ENCODE measurements around the gene NTNG1. TPM values are rescaled to one million over a fixed set of nuclear protein-coding genes. Genes with fewer than 3 reads are reported as not detected.

Gene NTNG1
- total RNA-seq, 1 experiment from 2014 or later, result 0.41 TPM

- in situ Hi-C loops (cut with HindIII; ENCODE audit: low pct_unique_long_range_greater_than_20kb, low sequenced_read_pairs), result no loop called here
- no peak for DNase-seq (ENCODE audit: low read depth)
Measured at GRCh38 chr1:107344836-107345235, 204.0 kb downstream of the NTNG1 start.

GRCh38 chr1:107352850-107353249, 212.0 kb downstream of the NTNG1 start:
- in situ Hi-C loops (cut with HindIII; ENCODE audit: low pct_unique_long_range_greater_than_20kb, low sequenced_read_pairs), result no loop called here
- no peak for DNase-seq (ENCODE audit: low read depth)

GRCh38 chr1:107357376-107357775, 216.5 kb downstream of the NTNG1 start:
- in situ Hi-C loops (cut with HindIII; ENCODE audit: low pct_unique_long_range_greater_than_20kb, low sequenced_read_pairs), result no loop called here

GRCh38 chr1:107358619-107359327, 217.9 kb downstream of the NTNG1 start:
- DNase-seq (ENCODE audit: low read depth), result no peak
- in situ Hi-C loops (cut with HindIII; ENCODE audit: low pct_unique_long_range_greater_than_20kb, low sequenced_read_pairs), result no loop called here

More at GRCh38 chr1:107357376-107357775, 216.5 kb downstream of the NTNG1 start:
- no peak for DNase-seq (ENCODE audit: low read depth)

- in situ Hi-C loops (cut with HindIII; ENCODE audit: low pct_unique_long_range_greater_than_20kb, low sequenced_read_pairs), result no loop called here
- DNase-seq (ENCODE audit: low read depth), result no peak
Measured at GRCh38 chr1:107359472-107360241, 218.8 kb downstream of the NTNG1 start.

- DNase-seq (ENCODE audit: low read depth), result no peak
- in situ Hi-C loops (cut with HindIII; ENCODE audit: low pct_unique_long_range_greater_than_20kb, low sequenced_read_pairs), result no loop called here
Measured at GRCh38 chr1:107362468-107363140, 221.8 kb downstream of the NTNG1 start.

- no peak for DNase-seq (ENCODE audit: low read depth)
- in situ Hi-C loops (cut with HindIII; ENCODE audit: low pct_unique_long_range_greater_than_20kb, low sequenced_read_pairs), result no loop called here
Measured at GRCh38 chr1:107363154-107363553, 222.3 kb downstream of the NTNG1 start.

GRCh38 chr1:107365527-107366240, 224.8 kb downstream of the NTNG1 start:
- in situ Hi-C loops (cut with HindIII; ENCODE audit: low pct_unique_long_range_greater_than_20kb, low sequenced_read_pairs), result no loop called here

GRCh38 chr1:107378426-107378825, 237.6 kb downstream of the NTNG1 start:
- no peak for DNase-seq (ENCODE audit: low read depth)
- in situ Hi-C loops (cut with HindIII; ENCODE audit: low pct_unique_long_range_greater_than_20kb, low sequenced_read_pairs), result no loop called here

More at GRCh38 chr1:107365527-107366240, 224.8 kb downstream of the NTNG1 start:
- no peak for DNase-seq (ENCODE audit: low read depth)

- in situ Hi-C loops (cut with HindIII; ENCODE audit: low pct_unique_long_range_greater_than_20kb, low sequenced_read_pairs), result no loop called here
- DNase-seq (ENCODE audit: low read depth), result peak; percentile 63
Measured at GRCh38 chr1:107378866-107379265, 238.0 kb downstream of the NTNG1 start.

- in situ Hi-C loops (cut with HindIII; ENCODE audit: low pct_unique_long_range_greater_than_20kb, low sequenced_read_pairs), result no loop called here
- peak; percentile 60 for DNase-seq (ENCODE audit: low read depth)
Measured at GRCh38 chr1:107379826-107380225, 239.0 kb downstream of the NTNG1 start.

GRCh38 chr1:107389410-107390396, 248.9 kb downstream of the NTNG1 start:
- in situ Hi-C loops (cut with HindIII; ENCODE audit: low pct_unique_long_range_greater_than_20kb, low sequenced_read_pairs), result no loop called here
- DNase-seq (ENCODE audit: low read depth), result no peak

GRCh38 chr1:107394301-107394700, 253.5 kb downstream of the NTNG1 start:
- DNase-seq (ENCODE audit: low read depth), result no peak
- in situ Hi-C loops (cut with HindIII; ENCODE audit: low pct_unique_long_range_greater_than_20kb, low sequenced_read_pairs), result no loop called here

GRCh38 chr1:107401704-107402103, 260.9 kb downstream of the NTNG1 start:
- no peak for DNase-seq (ENCODE audit: low read depth)
- in situ Hi-C loops (cut with HindIII; ENCODE audit: low pct_unique_long_range_greater_than_20kb, low sequenced_read_pairs), result no loop called here

GRCh38 chr1:107404756-107405155, 263.9 kb downstream of the NTNG1 start:
- DNase-seq (ENCODE audit: low read depth), result no peak
- in situ Hi-C loops (cut with HindIII; ENCODE audit: low pct_unique_long_range_greater_than_20kb, low sequenced_read_pairs), result no loop called here

- in situ Hi-C loops (cut with HindIII; ENCODE audit: low pct_unique_long_range_greater_than_20kb, low sequenced_read_pairs), result no loop called here
- DNase-seq (ENCODE audit: low read depth), result no peak
Measured at GRCh38 chr1:107405236-107405635, 264.4 kb downstream of the NTNG1 start.

- no peak for DNase-seq (ENCODE audit: low read depth)
- in situ Hi-C loops (cut with HindIII; ENCODE audit: low pct_unique_long_range_greater_than_20kb, low sequenced_read_pairs), result no loop called here
Measured at GRCh38 chr1:107407011-107407410, 266.2 kb downstream of the NTNG1 start.
